ENCODE results near the gene RPL37A.

- no peak for TF ChIP-seq EZH2 (IDR thresholded peaks at IDR 0.05; ENCODE audit: borderline replicate concordance, insufficient read depth, low read length, poor library complexity, severe bottlenecking)
- no peak for TF ChIP-seq CTCF (IDR thresholded peaks at IDR 0.05; ENCODE audit: poor library complexity, severe bottlenecking)
- TF ChIP-seq POLR2AphosphoS5 (IDR thresholded peaks at IDR 0.05): no peak
- TF ChIP-seq REST (IDR thresholded peaks at IDR 0.05; ENCODE audit: borderline replicate concordance): no peak
- no peak for TF ChIP-seq SMC3 (conservative IDR thresholded peaks at IDR 0.05; ENCODE audit: poor library complexity)
Observed at GRCh38 chr2:216539791-216540241, 41.2 kb downstream of the RPL37A start.

All from neural cell (in vitro differentiated cells).